HEK293T (cell line): ENCODE results near the gene MIDN.

Source experiments
- ARNT ChIP-seq: fragments of 450-650 bp; IDR thresholded peaks from 2 replicates; pipeline ENCODE4 v1.6.1; 2017; ENCODE audit warnings: mild to moderate bottlenecking
- ELF4 ChIP-seq: fragments of 450-650 bp; IDR thresholded peaks from 2 replicates; pipeline ENCODE4 v1.6.1; 2017; ENCODE audit warnings: antibody characterized with exemption
- FOXK2 ChIP-seq: fragments of 450-650 bp; IDR thresholded peaks from 2 replicates; pipeline ENCODE4 v1.6.1; 2016; ENCODE audit warnings: mild to moderate bottlenecking
- FOXM1 ChIP-seq: fragments of 450-650 bp; IDR thresholded peaks from 2 replicates; pipeline ENCODE4 v1.6.1; 2017; ENCODE audit warnings: mild to moderate bottlenecking, borderline replicate concordance
- L3MBTL2 ChIP-seq: fragments of 450-650 bp; conservative IDR thresholded peaks from 2 replicates; pipeline ENCODE4 v1.6.1; 2016; ENCODE audit warnings: mild to moderate bottlenecking
- LEF1 ChIP-seq: fragments of 450-650 bp; IDR thresholded peaks from 2 replicates; pipeline ENCODE4 v1.6.1; 2017; ENCODE audit warnings: mild to moderate bottlenecking, borderline replicate concordance
- NFRKB ChIP-seq: fragments of 450-650 bp; IDR thresholded peaks from 2 replicates; pipeline ENCODE4 v1.6.1; 2016; ENCODE audit warnings: mild to moderate bottlenecking, moderate library complexity
- SUZ12 ChIP-seq: fragments of 450-650 bp; IDR thresholded peaks from 2 replicates; pipeline ENCODE4 v1.6.1; 2016; ENCODE audit warnings: mild to moderate bottlenecking
- TARDBP ChIP-seq: fragments of 450-650 bp; IDR thresholded peaks from 2 replicates; pipeline ENCODE4 v1.6.1; 2016
- ZNF384 ChIP-seq: fragments of 450-650 bp; IDR thresholded peaks from 2 replicates; pipeline ENCODE4 v1.6.1; 2016

GRCh38 chr19:1252221-1252820 is 3.9 kb downstream of the MIDN start:
- TF ChIP-seq L3MBTL2 (no peak), FOXM1 (no peak), TARDBP (no peak), LEF1 (no peak), FOXK2 (no peak), ELF4 (no peak), NFRKB (no peak), ARNT (no peak), SUZ12 (no peak), ZNF384 (no peak)
